Measurements from ENCODE around the gene CEP72.
"Not testable (repeated sequence)": the region's sequence is repeated elsewhere in the genome, so short reads cannot be mapped to it uniquely, and the experiment has no call there.

CEP72 gene, protein sequence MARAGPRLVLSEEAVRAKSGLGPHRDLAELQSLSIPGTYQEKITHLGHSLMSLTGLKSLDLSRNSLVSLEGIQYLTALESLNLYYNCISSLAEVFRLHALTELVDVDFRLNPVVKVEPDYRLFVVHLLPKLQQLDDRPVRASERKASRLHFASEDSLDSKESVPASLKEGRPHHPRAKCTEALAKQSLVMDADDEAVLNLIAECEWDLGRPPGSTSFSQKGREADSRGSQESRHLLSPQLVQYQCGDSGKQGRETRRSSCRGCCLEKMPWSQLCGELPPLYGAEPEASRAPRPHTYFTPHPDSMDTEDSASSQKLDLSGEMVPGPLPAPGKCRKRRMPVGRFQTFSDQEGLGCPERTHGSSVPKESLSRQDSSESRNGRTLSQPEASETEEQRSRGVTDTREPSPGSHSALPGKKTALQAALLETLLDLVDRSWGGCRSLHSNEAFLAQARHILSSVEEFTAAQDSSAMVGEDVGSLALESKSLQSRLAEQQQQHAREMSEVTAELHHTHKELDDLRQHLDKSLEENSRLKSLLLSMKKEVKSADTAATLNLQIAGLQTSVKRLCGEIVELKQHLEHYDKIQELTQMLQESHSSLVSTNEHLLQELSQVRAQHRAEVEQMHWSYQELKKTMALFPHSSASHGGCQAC

DNA sequence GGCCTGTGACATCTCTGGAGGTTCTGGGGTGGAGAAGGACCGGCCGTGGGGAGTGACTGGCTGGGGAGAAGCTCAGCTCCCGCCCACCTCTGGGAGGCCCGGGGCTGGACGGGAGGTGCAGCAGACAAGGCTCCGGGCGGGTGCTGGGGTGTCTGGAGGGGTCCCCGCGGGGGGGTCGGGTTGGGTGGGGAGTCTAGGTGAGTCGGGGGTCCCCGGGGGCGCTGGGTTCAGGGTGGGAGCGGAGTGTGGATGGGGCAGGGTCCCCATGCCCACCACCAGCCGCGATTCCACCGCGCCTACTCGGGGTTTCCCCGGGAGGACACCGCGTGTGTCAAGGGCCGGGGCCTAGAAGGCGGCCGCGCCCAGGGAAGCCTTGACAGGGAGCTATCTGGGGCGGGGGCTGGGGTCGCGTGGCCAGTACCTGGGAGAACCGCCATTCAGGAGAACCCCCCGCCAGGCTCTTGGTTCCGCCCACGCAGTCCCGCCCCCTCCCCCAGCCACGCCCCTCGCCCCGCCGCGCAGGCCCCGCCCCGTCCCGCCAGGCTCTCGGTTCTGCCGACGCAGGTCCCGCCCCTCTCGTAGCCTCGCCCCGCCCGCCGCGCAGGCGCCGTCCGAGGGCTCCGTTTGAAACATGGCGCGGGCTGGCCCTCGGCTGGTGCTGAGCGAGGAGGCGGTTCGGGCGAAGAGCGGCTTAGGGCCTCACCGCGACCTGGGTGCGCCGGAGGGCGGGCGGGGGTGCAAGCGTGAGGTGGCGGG is at the start of gene CEP72:
TSS of gene CEP72 (plus strand) at position 610 of the 756 bp plus-strand sequence. CDS start at position 632, 22 bp downstream.
- peak; percentile 84 for DNase-seq

DNA sequence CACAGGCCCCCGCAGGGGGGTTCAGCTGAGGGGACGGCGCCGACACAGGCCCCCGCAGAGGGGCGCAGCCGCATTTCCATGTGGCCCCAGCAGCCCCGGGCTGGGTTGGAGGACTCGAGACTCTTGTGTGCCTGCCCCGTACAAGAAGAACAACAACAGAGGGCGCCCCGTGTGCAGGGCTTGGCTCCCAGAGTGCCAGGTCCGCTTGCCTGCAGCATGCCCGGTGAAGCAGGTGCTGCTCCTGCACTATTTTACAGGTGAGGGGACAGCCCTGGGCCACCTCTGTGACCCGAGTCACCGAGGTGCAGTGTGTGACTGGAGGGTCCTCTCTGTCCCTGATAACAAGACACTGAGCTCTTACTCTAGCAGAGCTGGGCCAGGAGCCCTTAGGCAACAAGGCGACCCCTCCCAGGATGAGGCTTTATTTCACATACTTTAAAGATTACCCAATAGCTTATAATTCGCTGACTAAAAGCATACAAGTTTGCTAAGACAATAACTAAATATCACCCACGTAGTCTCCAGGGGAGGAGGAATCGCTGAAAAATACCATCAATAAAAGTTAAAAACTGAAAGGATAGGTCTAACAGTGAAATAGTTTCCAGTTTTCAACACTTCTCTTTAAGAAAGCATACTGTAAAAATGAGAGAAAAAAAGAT is 46.2 kb upstream of the CEP72 start:
- no peak for DNase-seq

DNA sequence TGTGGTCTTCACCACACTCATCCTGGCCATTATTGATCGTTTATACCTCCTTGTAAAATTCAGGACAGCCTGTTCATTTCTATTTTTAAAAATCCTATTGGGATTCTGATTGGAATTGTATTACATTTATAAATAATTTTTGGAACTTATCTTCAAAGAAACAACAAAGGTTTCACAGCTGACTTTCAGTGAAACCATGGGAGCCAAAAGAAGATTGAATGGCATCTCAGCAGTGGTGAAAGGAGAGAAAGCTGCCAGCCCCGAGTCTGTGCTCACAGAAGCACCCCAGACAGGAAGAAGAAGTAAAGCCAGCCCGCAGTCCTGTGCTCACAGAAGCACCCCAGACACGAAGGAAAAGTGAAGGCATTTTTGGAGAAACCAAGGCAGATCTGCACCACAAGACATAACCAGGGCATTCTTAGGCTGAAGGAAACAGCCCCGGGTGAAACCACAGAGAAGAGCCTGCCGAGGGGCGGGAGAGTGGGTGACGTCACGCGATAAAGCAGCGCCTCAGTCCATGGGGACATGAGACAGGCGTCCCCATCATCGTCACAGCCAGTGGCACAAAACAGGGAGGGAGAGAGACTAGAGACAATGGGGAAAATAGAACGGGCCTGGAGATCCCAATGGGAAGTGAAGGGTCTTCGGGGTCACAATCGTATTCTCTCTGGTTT is 45.4 kb upstream of the CEP72 start:
- no peak for DNase-seq

DNA sequence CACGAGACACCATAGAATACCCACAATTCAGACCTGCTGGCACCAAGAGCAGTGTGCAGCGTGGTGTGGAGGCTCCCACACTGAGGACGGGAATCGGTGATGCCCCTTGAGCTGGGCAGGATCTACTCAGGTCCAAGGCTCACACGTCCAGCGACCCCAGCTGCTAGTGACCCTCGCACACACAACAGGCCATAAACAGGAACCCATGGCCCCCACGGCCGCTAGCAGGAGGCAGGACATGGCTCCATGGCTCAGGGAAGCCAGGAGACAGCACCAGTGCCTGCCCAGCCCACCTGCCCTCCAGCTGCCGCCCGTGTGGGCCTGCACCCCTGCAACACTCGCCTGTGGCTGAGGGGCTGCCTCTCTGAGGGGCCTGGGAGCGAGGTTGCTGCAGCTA is 44.5 kb upstream of the CEP72 start:
- DNase-seq, result no peak

DNA sequence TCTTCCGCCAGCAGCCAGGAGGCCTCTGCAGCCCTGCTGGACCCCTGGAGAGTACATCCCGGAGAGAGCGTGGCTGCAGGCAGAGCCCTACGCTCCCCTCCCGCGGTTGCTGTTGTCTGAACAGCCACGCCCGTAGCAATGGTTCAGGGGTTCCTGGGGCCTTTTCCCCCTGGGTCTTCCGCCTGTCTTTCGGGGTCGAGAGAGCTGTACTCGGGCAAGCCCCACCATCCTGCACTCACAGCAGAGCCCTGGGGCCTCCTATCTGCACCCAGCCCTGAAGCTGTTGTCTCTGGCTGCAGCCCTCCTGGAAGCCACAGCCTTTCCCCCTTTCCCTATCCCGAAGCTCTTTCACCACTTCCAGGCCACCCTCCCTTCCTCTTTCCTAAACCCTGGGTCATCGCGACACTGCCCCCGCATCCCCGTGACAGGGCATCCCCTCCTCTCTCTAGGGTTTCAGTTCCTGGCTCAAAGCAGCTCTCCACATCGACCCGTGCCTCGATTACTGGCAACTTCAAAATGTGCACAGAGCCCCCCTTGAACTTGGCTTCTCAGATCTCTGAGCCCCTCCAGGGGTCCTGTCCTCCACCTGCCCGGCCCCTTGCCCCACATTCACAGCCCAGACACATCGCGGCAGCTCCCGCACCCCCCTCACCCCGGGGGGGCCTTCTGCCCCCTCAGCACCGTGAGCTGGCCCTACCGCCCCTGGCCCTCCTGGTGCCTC is 43.9 kb upstream of the CEP72 start:
- no peak for DNase-seq

DNA sequence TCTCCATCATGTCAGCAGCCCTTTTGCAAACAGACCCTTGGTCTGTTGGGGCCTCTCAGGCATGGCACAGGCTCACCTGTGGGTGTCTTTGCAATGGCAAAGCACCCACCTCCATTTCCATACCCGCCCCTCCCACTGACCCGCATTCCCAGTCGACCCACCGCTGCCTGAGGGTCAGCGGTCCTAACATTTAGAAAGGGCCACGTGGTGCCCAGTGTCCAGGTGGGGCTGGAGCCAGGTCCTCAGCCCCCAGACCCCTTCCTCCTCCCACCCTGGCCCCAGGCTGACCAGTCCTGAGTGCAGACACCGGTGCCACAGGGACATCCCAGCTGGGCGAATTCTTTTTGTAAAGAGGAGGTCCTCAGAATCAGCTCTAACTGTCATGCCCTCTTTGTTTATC is 43.3 kb upstream of the CEP72 start:
- no peak for DNase-seq

DNA sequence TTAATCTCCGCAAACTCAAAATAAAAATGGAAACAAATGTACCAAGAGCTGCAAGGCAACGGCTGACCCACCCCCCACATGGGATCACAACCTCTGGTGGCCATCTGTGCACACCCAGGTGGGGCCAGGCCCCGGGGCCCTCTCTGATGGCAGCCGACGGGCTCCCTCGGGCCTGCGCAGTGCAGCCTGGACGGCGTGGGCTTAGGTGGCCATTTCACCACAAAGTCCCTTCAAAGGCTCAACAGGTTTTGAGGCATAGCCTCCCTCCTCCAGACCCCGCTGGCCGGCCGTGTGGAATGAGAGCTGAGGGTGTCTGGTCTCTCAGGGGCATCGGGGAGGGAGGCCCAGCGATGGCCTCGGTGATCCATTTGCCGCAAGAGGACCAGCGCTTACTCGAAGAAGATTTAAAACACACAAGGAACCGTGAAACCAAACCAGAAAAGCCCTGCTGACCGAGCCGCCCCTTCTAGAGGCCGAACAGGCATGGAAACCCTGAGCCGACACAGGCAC is 42.7 kb upstream of the CEP72 start:
- no peak for DNase-seq

DNA sequence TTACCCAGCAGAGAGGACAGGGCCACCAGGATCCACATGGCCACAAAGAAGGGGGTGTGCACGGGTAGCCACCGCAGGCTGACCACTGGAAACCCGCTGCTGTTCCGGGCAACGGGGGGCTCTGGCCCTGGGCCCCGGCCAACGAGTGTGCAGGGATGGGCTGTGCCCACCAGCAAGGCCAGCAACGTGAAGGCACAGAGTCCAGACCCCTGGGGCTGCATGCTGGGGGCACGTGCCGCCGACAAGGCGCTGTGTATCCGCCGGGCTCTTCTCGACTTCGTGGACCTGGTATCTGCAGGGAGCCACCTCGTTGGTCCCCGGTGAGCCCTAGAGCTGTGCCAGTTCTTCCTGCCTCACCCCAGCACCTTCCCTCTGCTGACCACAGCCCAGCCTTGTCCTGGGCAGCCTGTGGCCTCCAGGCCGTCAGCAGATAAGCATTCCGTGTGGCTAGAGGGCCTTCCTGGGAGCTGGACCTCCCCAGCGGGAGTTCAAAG is 42.2 kb upstream of the CEP72 start:
- no peak for DNase-seq

DNA sequence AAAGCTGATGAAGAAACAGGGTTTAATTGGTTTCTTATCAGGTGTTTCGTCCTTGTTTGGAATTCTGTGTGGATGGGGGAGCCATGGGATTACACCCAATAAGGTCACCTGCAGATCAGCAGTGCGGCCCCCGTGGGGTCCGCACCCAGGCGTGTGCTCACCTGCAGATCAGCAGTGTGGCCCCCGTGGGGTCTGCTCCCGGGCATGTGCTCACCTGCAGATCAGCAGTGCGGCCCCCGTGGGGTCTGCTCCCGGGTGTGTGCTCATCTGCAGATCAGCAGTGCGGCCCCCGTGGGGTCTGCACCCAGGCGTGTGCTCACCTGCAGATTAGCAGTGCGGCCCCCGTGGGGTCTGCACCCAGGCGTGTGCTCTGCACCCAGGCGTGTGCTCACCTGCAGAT is 41.7 kb upstream of the CEP72 start:
- DNase-seq, result no peak

DNA sequence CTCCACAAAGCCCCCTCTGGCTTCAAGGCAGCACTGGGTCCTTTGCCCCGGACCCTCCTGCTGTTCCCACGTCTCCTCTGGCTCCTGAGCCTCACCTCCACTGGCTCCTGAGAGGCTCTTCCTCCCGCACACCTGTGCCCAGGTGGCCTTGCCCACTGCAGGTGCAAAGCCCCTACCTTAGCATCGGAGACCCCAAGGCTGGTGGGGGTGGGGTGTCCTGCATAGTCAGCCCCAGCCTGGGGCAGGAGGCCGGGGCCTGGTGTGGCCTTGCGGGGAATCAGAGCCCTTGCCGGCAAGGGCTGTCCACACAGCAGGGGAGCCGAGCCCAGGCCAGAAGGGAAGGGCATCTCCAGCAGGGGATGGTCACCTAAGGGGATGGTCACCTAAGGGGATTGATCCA is 41.3 kb upstream of the CEP72 start:
- DNase-seq, result no peak

DNA sequence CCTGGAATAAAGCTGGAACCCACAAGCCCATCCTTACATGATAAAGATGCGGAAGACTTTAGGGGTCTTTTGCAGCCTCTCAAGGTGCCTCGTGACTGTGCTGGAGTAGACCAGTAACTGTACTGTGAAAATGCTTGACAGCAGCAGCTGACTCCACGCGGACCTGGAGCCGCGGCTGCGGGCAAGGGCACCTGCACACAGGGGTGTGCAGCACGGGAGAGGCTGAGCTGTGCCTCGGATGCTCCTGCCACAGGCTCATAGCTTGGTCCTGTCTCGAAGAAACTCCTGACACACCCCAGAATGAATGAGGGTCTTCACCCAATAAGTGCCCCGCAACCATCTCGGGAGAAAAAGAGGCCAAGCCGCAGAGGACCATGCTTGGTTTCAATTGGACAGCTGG is 40.3 kb upstream of the CEP72 start:
- DNase-seq, result no peak

DNA sequence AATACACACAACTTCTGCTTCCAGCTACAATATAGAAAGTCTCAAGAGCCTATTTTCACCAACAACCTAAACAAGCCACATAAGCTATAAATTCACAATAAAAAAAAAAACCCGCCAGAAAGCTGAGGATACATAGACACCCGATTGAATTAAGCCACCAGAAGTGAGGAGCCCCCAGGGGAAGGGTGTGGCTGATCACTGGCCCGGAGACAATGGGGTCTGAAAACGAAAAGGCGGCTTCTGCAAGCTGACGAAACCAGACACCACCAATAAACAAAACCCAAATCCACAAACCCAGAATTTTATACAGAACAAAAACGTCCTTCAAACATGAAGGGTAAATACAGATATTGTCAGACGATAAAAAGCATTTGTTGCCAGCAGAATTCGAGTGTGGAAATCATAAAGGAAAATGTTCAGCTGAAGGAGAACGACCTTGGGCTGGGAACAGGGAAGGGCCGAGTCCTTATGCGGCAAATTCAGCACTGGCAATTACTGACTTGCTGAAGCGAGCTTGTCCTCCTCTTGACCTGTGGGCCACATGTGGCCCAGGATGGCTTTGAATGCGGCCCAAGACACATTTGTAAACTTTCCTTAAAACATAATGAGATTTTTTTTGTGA is 39.6 kb upstream of the CEP72 start:
- peak; percentile 22 for DNase-seq

DNA sequence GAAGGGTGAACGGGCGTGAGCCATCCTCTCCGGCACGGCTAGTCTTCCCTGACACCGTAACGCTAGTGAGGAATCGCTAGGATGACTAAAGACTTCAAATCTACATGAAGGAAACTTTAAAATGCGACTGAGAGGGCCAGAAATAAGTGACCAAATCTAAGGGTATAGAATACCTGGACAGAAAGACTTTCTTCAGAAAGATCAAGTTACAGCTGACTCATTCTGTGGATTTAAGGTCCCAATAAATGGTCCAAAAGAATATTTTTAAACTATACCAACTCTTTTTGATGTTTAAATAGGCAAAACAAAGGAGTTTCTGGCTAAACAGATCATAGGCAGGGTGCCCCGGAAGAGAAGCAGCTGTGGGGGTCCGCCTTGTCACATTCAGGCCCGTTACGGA is 38.9 kb upstream of the CEP72 start:
- no peak for DNase-seq

DNA sequence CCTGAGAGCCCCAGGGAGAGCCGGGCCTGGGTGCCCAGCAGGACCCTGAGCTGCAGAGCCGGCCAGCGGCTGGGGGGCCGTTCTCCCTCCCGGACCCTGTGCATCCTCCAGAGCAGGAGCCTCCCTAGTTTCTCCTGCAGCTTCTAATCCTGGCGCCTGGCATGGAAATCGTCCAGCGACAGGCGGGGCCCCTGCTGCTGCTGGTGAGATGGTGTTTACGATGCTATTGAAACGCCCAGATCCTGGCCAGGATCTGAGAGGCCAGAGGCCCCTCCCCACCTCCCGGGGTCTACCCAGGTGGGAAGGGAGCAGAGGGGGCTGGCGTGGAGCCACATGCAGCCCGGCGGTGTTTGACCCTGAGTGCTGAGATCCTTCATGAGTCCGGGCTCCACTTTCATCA is 38.2 kb upstream of the CEP72 start:
- no peak for DNase-seq

DNA sequence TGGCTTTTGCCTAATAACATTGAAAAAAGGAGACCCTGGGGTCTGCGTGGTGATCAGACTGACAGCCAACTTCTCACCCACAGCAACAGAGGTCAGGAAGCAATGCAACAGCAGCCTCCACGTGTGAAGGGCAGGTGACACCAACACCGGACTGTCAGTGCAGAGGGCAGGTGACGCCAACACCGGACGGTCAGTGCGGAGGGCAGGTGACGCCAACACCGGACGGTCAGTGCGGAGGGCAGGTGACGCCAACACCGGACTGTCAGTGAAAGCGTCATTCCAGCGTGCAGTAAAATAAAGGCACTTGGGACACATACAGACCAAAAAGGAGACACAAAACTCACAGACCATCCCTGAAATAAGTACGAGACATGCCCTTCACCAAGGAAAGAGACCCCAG is 37.2 kb upstream of the CEP72 start:
- DNase-seq, result no peak

DNA sequence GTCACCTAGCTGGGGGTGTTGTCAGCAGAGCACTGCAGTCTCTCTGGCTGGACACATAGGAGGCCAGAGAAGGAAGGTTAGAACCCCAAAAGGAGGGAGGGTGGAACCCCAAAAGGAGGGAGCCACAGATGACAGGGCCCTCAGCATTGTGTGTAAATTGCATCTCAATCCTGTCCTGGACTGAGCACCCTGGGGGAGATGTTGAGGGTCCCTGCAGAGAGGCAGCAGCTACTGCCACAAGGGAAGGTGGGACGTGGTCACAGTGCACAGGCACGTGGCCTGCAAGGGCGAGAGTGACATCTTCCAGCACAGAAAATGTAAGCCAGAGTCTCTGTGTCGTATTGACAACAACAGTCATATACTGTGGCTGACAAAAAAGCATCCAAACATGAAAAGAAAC is 36.5 kb upstream of the CEP72 start:
- no peak for DNase-seq

DNA sequence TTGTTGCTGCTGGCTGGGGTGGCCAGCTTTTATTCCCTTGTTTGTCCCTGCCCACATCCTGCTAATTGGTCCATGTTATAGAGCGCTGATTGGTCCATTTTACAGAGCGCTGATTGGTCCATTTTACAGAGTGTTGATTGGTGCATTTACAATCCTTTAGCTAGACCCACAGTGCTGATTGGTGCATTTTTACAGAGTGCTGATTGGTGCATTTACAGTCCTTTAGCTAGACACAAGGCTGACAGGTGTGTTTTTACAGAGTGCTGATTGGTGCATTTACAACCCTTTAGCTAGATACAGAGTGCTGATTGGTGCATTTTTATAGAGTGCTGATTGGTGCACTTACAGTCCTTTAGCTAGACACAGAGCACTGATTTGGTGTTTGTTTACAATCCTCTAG is 34.9 kb upstream of the CEP72 start:
- DNase-seq, result not testable (repeated sequence)

DNA sequence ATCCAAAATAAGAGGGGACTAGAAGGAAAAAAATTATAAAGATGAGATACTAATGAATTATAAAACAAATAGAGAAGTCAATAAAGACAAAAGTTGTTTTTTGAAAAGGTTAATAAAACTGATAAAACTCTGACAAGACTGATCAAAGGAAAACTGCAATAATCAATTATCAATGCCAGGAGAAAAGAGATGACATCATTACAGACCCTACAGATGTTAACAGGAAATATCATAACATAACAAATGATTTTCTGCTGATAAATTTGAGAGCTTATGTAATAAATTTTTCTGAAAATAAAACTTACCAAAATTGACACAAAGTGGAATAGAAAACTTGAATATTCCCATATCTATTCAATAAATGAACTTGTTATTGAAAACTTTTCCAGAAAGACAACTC is 34.3 kb upstream of the CEP72 start:
- no peak for DNase-seq

DNA sequence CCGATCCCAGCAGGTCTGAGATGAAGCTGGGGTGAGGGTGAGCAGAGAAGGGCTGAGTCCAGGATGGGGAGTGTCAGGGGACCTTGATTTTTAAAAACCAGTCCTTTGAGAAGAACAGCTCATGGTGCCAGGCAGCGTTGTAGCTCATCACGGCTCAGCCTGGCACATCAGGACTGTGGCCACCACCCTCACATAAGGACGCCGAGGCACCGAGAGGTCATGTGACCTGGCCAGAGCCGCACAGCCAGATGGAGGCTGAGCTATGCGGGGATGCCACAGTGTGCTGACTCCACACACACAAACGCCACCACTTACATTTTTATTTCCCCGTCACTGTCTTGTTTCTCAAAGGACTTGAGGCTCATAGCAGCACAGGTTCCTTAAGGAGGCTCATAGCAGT is 32.9 kb upstream of the CEP72 start:
- no peak for DNase-seq

DNA sequence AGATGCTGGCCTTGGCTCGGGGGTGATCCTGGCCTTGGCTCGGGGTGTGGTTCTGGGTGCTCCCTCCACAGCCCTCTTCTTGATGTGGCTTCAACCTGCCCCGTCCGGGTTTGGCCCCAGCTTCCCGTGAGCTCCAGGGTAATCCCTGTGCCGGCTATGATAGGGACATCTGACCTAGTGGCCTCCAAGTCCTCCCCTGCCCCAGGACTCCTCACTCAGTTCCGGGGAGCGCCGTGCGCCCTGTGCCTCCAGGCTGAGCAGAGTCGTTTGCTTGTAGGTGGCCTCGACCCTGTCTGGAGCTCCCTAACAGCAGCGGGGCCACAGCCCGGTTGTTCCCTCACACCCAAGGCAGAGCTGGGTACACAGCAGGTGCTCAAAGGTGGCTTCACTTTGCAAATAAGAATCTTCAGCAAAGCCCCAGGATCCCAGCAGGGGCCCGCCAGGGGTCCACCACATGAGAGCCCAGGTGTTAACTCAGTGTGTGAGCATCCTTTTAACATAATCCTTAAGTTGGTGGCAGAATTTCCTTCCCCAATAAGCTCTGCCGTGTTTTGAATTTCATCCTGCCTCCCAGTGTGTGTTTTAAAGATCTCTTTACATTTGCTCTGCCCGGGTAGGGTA is 32.3 kb upstream of the CEP72 start:
- DNase-seq, result no peak

DNA sequence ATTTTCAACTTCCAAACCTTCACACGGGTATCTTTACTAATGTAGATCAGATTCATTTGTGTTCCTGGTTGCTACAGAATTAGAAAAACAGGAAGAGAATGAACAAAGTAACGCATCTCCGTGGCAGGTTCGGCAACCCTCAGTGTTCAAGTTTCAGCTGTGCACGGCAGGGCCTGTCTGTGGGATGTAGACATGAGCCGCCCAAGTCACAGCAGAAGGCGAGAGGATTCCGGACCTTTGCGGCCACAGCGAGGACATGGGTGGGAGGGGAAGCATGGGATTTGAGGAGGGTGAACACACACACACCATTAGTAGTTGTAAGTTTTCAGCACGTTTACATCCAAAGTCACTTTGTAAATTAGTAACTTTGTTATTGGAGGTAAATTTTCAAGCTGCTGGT is 31.7 kb upstream of the CEP72 start:
- no peak for DNase-seq
